Astrocyte (in vitro differentiated cells and primary cell): ENCODE measurements around the gene GLYR1. TPM values are rescaled to one million over a fixed set of nuclear protein-coding genes. Genes with fewer than 3 reads are reported as not detected.

Source experiments
- DNase-seq: peaks from one replicate; pipeline ENCODE4 v3.0.0-alpha.2; 2010; ENCODE audit warnings: low read depth
- FAIRE-seq: peaks from 2 replicates; lab custom pipeline; 2011; peaks lifted over from hg19 to GRCh38; lab: Jason Lieb, UNC
- H2AFZ ChIP-seq: 2 replicates; pipeline ENCODE4 v1.6.0; 2012; ENCODE audit warnings: low read depth, low read length, inconsistent platforms
- H3K27ac ChIP-seq: 2 replicates; pipeline ENCODE4 v1.5.1; 2011; ENCODE audit warnings: low read depth, low read length, inconsistent platforms
- H3K27me3 ChIP-seq: 2 replicates; pipeline ENCODE4 v1.6.0; 2011; ENCODE audit warnings: low read length, inconsistent platforms; ENCODE audit not compliant: insufficient read depth
- H3K36me3 ChIP-seq: 2 replicates; pipeline ENCODE4 v1.5.1; 2011; ENCODE audit warnings: low read length, inconsistent platforms; ENCODE audit not compliant: insufficient read depth
- H3K4me1 ChIP-seq: 2 replicates; pipeline ENCODE4 v1.5.1; 2011; ENCODE audit warnings: low read length, inconsistent platforms; ENCODE audit not compliant: insufficient read depth
- H3K4me2 ChIP-seq: 2 replicates; pipeline ENCODE4 v1.6.0; 2012; ENCODE audit warnings: low read length, inconsistent platforms
- H3K4me3 ChIP-seq: 2 replicates; pipeline ENCODE4 v1.5.1; 2011; ENCODE audit warnings: low read depth, mild to moderate bottlenecking, low read length, inconsistent platforms; ENCODE audit not compliant: insufficient read depth
- H3K79me2 ChIP-seq: 2 replicates; pipeline ENCODE4 v1.6.0; 2012; ENCODE audit warnings: mild to moderate bottlenecking, low read length, inconsistent platforms; ENCODE audit not compliant: insufficient read depth
- H3K9ac ChIP-seq: 2 replicates; pipeline ENCODE4 v1.6.0; 2012; ENCODE audit warnings: mild to moderate bottlenecking, low read length, inconsistent platforms
- H3K9me3 ChIP-seq: 2 replicates; pipeline ENCODE4 v1.5.1; 2012; ENCODE audit warnings: low read depth, mild to moderate bottlenecking, low read length, inconsistent platforms; ENCODE audit not compliant: insufficient read depth
- H4K20me1 ChIP-seq: 2 replicates; pipeline ENCODE4 v1.6.0; 2012; ENCODE audit warnings: low read length, inconsistent platforms; ENCODE audit not compliant: insufficient read depth
- H3K27ac Mint-ChIP-seq: one replicate; pipeline ENCODE4 v1.8.0; 2021; ENCODE audit warnings: mild to moderate bottlenecking, mixed read lengths; ENCODE audit not compliant: unreplicated experiment
- H3K27me3 Mint-ChIP-seq: one replicate; pipeline ENCODE4 v1.8.0; 2021; ENCODE audit warnings: low read depth, mixed read lengths; ENCODE audit not compliant: unreplicated experiment
- H3K36me3 Mint-ChIP-seq: one replicate; pipeline ENCODE4 v1.8.0; 2021; ENCODE audit warnings: low read depth, mixed read lengths; ENCODE audit not compliant: unreplicated experiment
- H3K4me1 Mint-ChIP-seq: one replicate; pipeline ENCODE4 v1.8.0; 2021; ENCODE audit warnings: low read depth, mixed read lengths; ENCODE audit not compliant: unreplicated experiment
- H3K4me3 Mint-ChIP-seq: one replicate; pipeline ENCODE4 v1.8.0; 2021; ENCODE audit warnings: mild to moderate bottlenecking, moderate library complexity, mixed read lengths; ENCODE audit not compliant: unreplicated experiment
- H3K9me3 Mint-ChIP-seq: one replicate; pipeline ENCODE4 v1.8.0; 2021; ENCODE audit warnings: mild to moderate bottlenecking, mixed read lengths; ENCODE audit not compliant: unreplicated experiment
- EZH2 ChIP-seq: IDR thresholded peaks from 2 replicates; pipeline ENCODE4 v1.6.1; 2012; ENCODE audit warnings: mild to moderate bottlenecking, low read length, inconsistent platforms; ENCODE audit not compliant: insufficient read depth
- total RNA-seq: library from RNA; stranded (reverse); gene quantifications from 2 replicates; pipeline ENCODE4 v1.2.1, GENCODE V29; 2021
- TF ChIP-seq, protein P1 (sequence below): IDR thresholded peaks from 2 replicates; pipeline ENCODE4 v1.5.1; 2011; ENCODE audit warnings: low read depth, mild to moderate bottlenecking, inconsistent platforms, low read length, moderate library complexity; ENCODE audit not compliant: insufficient read depth

The GLYR1 gene
- total RNA-seq, 1 donor from 2014 or later: 77.8 TPM

DNA sequence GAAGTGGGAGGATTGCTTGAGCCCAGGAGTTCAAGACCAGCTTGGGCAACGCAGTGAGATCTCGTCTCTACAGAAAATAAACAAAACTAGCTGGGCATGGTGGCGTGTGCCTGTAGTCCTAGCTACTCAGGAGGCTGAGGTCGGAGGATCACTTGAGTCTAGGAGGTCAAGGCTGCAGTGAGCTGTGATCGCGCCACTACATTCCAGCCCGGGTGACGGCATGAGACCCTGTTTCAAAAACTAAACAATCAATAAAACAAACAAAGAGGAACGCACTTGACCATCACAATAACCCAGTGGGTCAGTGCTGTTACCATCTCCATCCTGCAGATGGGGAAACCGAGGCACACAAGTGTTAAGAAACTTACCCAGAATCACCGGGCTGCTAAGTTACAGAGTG is 93.9 kb downstream of the GLYR1 start:
- Histone ChIP-seq H3K27me3 (no peaks in the 10 kb centered on the region), H3K9ac (no peak overlapping the region), H4K20me1 (peaks cover 16% of the 10 kb centered on the region), H3K4me1 (no peaks in the 10 kb centered on the region), H3K9me3 (no peaks in the 10 kb centered on the region), H3K4me3 (no peak overlapping the region), H3K36me3 (peaks cover 16% of the 10 kb centered on the region), H3K4me2 (no peak overlapping the region), H2AFZ (no peak overlapping the region), H3K27ac (no peak overlapping the region), H3K79me2 (peaks cover 5% of the 10 kb centered on the region)
- no peak for TF ChIP-seq EZH2
- TF ChIP-seq, protein P1, sequence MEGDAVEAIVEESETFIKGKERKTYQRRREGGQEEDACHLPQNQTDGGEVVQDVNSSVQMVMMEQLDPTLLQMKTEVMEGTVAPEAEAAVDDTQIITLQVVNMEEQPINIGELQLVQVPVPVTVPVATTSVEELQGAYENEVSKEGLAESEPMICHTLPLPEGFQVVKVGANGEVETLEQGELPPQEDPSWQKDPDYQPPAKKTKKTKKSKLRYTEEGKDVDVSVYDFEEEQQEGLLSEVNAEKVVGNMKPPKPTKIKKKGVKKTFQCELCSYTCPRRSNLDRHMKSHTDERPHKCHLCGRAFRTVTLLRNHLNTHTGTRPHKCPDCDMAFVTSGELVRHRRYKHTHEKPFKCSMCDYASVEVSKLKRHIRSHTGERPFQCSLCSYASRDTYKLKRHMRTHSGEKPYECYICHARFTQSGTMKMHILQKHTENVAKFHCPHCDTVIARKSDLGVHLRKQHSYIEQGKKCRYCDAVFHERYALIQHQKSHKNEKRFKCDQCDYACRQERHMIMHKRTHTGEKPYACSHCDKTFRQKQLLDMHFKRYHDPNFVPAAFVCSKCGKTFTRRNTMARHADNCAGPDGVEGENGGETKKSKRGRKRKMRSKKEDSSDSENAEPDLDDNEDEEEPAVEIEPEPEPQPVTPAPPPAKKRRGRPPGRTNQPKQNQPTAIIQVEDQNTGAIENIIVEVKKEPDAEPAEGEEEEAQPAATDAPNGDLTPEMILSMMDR: no peak
- no peaks in the 10 kb centered on the region for H3K4me1 Mint-ChIP-seq
- peaks cover 13% of the 10 kb centered on the region for H3K36me3 Mint-ChIP-seq
- no peak overlapping the region for H3K4me3 Mint-ChIP-seq
- no peak for DNase-seq
- no peak overlapping the region for H3K27ac Mint-ChIP-seq
- peaks cover 2% of the 10 kb centered on the region for H3K9me3 Mint-ChIP-seq
- H3K27me3 Mint-ChIP-seq: no peaks in the 10 kb centered on the region
- no peak for FAIRE-seq

Other genes with a start within 250 kb of the GLYR1 start
- gene UBALD1, start 232.4 kb downstream of the GLYR1 start, total RNA-seq: 49.8 and 53.0 TPM in 2 replicates
- 89.0 and 91.5 TPM in 2 replicates for gene MGRN1, start 222.5 kb downstream of the GLYR1 start, total RNA-seq
- 42.2 and 43.6 TPM in 2 replicates for gene NUDT16L1, start 153.7 kb downstream of the GLYR1 start, total RNA-seq
- 23.7 and 27.2 TPM in 2 replicates for gene ANKS3, start 113.0 kb downstream of the GLYR1 start, total RNA-seq
- 2.7 and 2.9 TPM in 2 replicates for gene DNAAF8, start 112.8 kb downstream of the GLYR1 start, total RNA-seq
- gene ZNF500, start 80.1 kb downstream of the GLYR1 start, total RNA-seq: 12.2 and 14.6 TPM in 2 replicates
- 4.4 and 5.9 TPM in 2 replicates for gene SEPTIN12, start 58.9 kb downstream of the GLYR1 start, total RNA-seq
- gene SMIM22, start 51.9 kb downstream of the GLYR1 start, total RNA-seq: not detected in 2 replicates
- gene ROGDI, start 44.7 kb downstream of the GLYR1 start, total RNA-seq: 33.6 and 38.0 TPM in 2 replicates
- gene UBN1, start 193 bp upstream of the GLYR1 start, total RNA-seq: 42.9 and 45.3 TPM in 2 replicates
- 5.8 and 12.3 TPM in 2 replicates for gene PPL, start 89.9 kb upstream of the GLYR1 start, total RNA-seq
- 0.12 and 0.32 TPM in 2 replicates for gene SEC14L5, start 111.0 kb upstream of the GLYR1 start, total RNA-seq
- 16.1 and 17.4 TPM in 2 replicates for gene NAGPA, start 186.6 kb upstream of the GLYR1 start, total RNA-seq
- not detected in 2 replicates for gene C16orf89, start 218.7 kb upstream of the GLYR1 start, total RNA-seq
- 23.1 and 23.2 TPM in 2 replicates for gene ALG1, start 224.6 kb upstream of the GLYR1 start, total RNA-seq